ENCODE results near the gene FAM118B. TPM values are rescaled to one million over a fixed set of nuclear protein-coding genes. Genes with fewer than 3 reads are reported as not detected.

The FAM118B gene
- 20.2 and 24.8 TPM in 2 replicates for total RNA-seq (ENCODE audit: low replicate concordance)
- long read RNA-seq, transcript FAM118B-209 (9 exons, 2,402 nt): major isoform, 55 of 118 reads
- long read RNA-seq, transcript FAM118B-201 (8 exons, 1,616 nt): minor isoform, 5 of 118 reads
- long read RNA-seq, partial matches to known transcripts: 4 of 118 reads
- long read RNA-seq, other reads (novel, unspliced or antisense): 54 of 118 reads

GRCh38 chr11:126211236-126212088 lies at the start of gene FAM118B, which contains the start of gene RPUSD4:
FAM118B (plus strand) TSS chr11:126211782; CDS start chr11:126235002, 23,220 bp downstream.
RPUSD4 (minus strand) TSS chr11:126211650; CDS start chr11:126211638, 12 bp downstream.
- peak; percentile 100 for DNase-seq (ENCODE audit: extremely low spot score, unreplicated experiment)
- Mint-ChIP-seq H3K9me3 (no peaks in the 10 kb centered on the region), H3K4me3 (peak within 1 kb of the TSS; percentile 94), H3K27ac (peak within 1 kb of the TSS; percentile 98), H3K36me3 (peaks cover 13% of the 10 kb centered on the region), H3K27me3 (no peaks in the 10 kb centered on the region), H3K4me1 (ENCODE audit: unreplicated experiment) (peaks cover 23% of the 10 kb centered on the region)
- no peak for TF ChIP-seq CTCF (conservative IDR thresholded peaks at IDR 0.05)

GRCh38 chr11:126162306-126163030 lies 49.1 kb upstream of the FAM118B start:
- Mint-ChIP-seq H3K9me3 (no peaks in the 10 kb centered on the region), H3K36me3 (no peaks in the 10 kb centered on the region), H3K4me3 (no peak overlapping the region), H3K4me1 (ENCODE audit: unreplicated experiment) (peaks cover 63% of the 10 kb centered on the region), H3K27ac (peak overlapping the region; percentile 54), H3K27me3 (no peaks in the 10 kb centered on the region)
- TF ChIP-seq CTCF (conservative IDR thresholded peaks at IDR 0.05): no peak
- no peak for DNase-seq (ENCODE audit: extremely low spot score, unreplicated experiment)

GRCh38 chr11:126163074-126163700 lies 48.4 kb upstream of the FAM118B start:
- H3K4me1 Mint-ChIP-seq (ENCODE audit: unreplicated experiment): peaks cover 65% of the 10 kb centered on the region

GRCh38 chr11:126163779-126164178 lies 47.8 kb upstream of the FAM118B start:
- Mint-ChIP-seq H3K36me3 (no peaks in the 10 kb centered on the region), H3K27me3 (no peaks in the 10 kb centered on the region), H3K4me1 (ENCODE audit: unreplicated experiment) (peaks cover 65% of the 10 kb centered on the region), H3K9me3 (no peaks in the 10 kb centered on the region), H3K4me3 (peak overlapping the region; percentile 68), H3K27ac (peak overlapping the region; percentile 54)
- no peak for DNase-seq (ENCODE audit: extremely low spot score, unreplicated experiment)
- TF ChIP-seq CTCF (conservative IDR thresholded peaks at IDR 0.05): no peak

More at GRCh38 chr11:126163074-126163700, 48.4 kb upstream of the FAM118B start:
- no peaks in the 10 kb centered on the region for H3K9me3 Mint-ChIP-seq
- TF ChIP-seq CTCF (conservative IDR thresholded peaks at IDR 0.05): peak; percentile 33
- no peaks in the 10 kb centered on the region for H3K27me3 Mint-ChIP-seq
- no peak for DNase-seq (ENCODE audit: extremely low spot score, unreplicated experiment)
- no peaks in the 10 kb centered on the region for H3K36me3 Mint-ChIP-seq
- peak overlapping the region; percentile 68 for H3K4me3 Mint-ChIP-seq
- peak overlapping the region; percentile 54 for H3K27ac Mint-ChIP-seq

GRCh38 chr11:126164781-126165180 lies 46.8 kb upstream of the FAM118B start:
- peak overlapping the region; percentile 34 for H3K27ac Mint-ChIP-seq
- H3K36me3 Mint-ChIP-seq: no peaks in the 10 kb centered on the region
- H3K4me3 Mint-ChIP-seq: peak overlapping the region; percentile 30
- no peaks in the 10 kb centered on the region for H3K27me3 Mint-ChIP-seq
- peaks cover 72% of the 10 kb centered on the region for H3K4me1 Mint-ChIP-seq (ENCODE audit: unreplicated experiment)
- peaks cover 5% of the 10 kb centered on the region for H3K9me3 Mint-ChIP-seq
- no peak for DNase-seq (ENCODE audit: extremely low spot score, unreplicated experiment)
- no peak for TF ChIP-seq CTCF (conservative IDR thresholded peaks at IDR 0.05)

Data from type B pancreatic cell (in vitro differentiated cells).